MCF 10A (cell line): ENCODE results near the gene MAP10. TPM values are rescaled to one million over a fixed set of nuclear protein-coding genes. Genes with fewer than 3 reads are reported as not detected.

Experiments
- total RNA-seq: library from RNA; stranded (reverse); gene quantifications from 2 replicates; pipeline ENCODE4 v1.2.3, GENCODE V29; 2022

The MAP10 gene
- total RNA-seq, 1 experiment from 2014 or later, result not detected

Other genes starting within 250 kb of the MAP10 start
- 15.2 and 18.3 TPM in 2 replicates for gene SIPA1L2, start 175.3 kb upstream of the MAP10 start, total RNA-seq
- 116 and 129 TPM in 2 replicates for gene NTPCR, start 145.2 kb downstream of the MAP10 start, total RNA-seq